HG02763 (cell line): ENCODE measurements around the gene SLC16A10.
"Not testable (repeated sequence)": the region's sequence is repeated elsewhere in the genome, so short reads cannot be mapped to it uniquely, and the experiment has no call there.

Experiments
- ATAC-seq: cut with Tn5 transposase; IDR thresholded peaks from one replicate; pipeline ENCODE4 v1.9.1; 2021; ENCODE audit warnings: mild to moderate bottlenecking, moderate library complexity; ENCODE audit not compliant: unreplicated experiment

Gene SLC16A10

DNA sequence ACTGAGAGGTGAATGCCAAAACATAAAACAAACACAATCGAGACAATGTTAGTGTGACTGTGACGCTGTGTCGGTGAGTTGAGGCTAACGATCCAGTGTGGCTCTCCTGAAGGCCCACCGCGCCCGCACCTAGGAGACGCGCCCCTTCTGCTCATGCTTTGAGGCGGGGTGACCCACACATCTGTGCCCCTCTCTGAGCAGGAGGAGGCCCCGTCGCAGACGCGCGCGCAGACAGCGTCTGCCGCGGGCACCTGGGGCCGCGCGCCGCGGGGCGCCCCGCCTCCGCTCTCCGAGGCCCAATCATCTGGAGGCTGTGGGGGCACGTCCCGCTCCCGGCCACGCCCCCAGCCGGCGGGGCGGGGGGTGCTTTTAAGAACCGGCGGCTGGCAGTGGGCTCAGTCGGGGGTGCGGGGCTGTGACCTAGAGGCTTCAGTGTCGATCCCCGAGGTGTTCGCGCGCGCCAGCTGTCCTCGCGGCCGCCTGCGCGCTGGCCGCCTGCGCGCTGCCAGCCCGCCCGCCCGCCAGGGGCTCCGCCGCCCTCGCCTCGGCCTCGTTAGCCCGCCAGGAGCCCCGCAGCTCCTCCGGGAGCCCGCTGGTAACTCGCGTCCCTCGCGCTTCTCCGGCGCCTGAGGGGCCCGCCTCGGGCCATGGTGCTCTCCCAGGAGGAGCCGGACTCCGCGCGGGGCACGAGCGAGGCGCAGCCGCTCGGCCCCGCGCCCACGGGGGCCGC lies at the start of gene SLC16A10:
TSS of gene SLC16A10 (plus strand) at position 398 of the 730 bp plus-strand sequence. CDS start at position 648, 250 bp downstream.
- peak; percentile 83 for ATAC-seq

DNA sequence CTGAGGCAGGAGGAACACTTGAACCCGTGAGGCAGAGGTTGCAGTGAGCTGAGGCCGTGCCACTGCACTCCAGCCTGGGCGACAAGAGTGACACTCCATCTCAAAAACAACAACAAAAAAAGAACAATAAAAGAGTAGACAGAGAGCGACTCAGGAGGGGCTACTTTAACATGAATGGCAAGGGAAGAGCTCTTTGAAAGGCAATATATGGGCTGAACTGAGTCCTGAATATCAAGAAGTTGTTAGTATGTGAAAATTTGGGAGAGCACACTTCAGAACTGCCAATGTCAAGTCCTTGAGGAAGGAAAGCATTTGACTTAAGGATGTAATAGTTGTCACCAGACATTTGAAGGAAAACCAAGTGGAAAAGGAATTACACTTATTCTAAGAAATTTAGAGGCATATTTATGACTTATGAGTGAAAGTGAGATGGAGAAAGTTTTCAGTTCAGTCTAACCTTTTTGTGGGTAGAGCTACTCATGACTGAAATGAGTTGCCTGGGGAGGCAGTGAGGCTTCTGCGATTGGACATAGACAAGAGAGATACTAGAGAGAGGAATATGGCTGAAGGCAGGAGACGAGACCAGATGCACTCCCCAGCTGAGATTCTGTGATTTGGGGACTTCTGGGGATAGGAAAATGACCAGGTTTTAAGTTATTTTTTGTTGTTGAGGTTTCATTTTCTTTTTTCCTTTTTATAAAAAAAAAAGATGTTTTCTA lies 48.6 kb upstream of the SLC16A10 start:
- ATAC-seq = no peak

- ATAC-seq = no peak
These were observed 45.4 kb upstream of the SLC16A10 start for GRCh38 chr6:111041917-111042316.

DNA sequence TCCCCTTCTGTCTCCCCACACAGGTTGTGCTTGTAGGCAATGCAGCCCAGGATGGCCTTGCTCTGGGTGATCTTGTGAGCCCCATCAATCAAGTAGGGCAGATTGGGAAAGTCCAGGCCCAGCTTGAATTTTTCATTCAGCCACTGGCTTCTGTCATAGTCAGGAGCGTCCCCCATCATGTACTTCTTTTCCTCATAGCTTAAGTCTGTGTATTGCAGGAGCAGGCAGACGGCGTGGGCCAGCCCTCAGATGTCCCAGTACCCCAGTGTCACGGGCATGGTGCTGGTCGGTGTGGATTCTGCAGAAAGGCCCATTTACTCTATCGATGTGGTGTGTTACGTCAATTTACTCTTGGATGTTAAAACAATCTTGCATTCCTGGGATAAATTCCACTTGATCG lies 40.1 kb upstream of the SLC16A10 start:
- ATAC-seq = no peak

GRCh38 chr6:111050261-111051023 lies 36.9 kb upstream of the SLC16A10 start:
- ATAC-seq = no peak

DNA sequence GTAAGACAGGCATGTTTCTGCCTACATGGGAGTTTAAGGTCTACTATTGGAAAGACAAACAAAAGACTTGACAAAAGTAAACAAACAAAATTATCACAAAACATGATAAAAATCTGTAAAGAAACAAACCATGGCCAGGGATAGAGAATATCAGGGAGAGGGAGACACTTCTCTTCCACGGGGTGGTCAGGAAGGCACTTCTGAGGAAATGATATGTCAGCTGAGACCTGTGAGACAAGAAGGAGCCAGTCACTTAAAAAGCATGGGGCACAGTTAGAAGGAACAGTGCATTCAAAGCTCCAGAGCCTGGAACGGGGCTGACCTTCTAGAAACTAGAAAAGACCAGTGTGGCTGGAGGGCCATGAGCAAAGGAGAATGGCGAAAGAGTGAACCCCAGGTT lies 35.1 kb upstream of the SLC16A10 start:
- no peak for ATAC-seq

GRCh38 chr6:111057074-111057752 lies 30.1 kb upstream of the SLC16A10 start:
- no peak for ATAC-seq

DNA sequence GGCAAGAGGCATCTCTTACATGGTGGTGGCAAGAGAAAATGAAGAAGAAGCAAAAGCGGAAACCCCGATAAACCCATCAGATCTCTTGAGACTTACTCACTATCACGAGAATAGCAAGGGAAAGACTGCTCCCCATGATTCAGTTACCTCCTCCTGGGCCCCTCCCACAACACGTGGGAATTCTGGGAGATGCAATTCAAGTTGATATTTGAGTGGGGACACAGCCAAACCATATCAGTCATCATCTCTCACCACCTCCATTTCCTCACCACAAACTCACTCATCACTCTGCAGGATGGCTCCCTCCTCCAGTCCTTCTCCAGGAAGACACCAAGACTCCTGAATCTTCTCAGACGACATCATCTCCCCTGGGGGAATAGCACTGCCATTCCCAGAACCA lies 25.8 kb upstream of the SLC16A10 start:
- ATAC-seq = no peak

GRCh38 chr6:111061985-111062384 lies 25.3 kb upstream of the SLC16A10 start:
- not testable (repeated sequence) for ATAC-seq

GRCh38 chr6:111062860-111063259 lies 24.4 kb upstream of the SLC16A10 start:
- ATAC-seq = not testable (repeated sequence)

GRCh38 chr6:111068109-111068865 lies 19.0 kb upstream of the SLC16A10 start:
- no peak for ATAC-seq

DNA sequence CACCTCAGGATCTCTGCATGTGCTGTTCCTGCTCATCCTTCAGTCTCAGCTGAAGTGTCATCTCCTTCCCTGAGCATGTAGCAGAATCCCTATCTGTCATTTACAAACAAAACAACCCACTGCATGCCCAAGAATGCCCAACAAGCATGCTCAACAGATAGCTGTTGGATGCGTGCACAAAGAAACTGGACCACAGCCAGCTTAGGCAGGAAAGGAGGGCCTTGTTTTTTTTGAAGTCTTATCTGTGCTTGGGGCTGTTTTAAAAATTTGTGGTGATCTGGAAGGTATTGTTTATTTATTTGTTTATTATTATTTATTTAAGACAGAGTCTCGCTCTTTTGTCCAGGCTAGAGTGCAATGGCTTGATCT lies 18.5 kb upstream of the SLC16A10 start:
- no peak for ATAC-seq

DNA sequence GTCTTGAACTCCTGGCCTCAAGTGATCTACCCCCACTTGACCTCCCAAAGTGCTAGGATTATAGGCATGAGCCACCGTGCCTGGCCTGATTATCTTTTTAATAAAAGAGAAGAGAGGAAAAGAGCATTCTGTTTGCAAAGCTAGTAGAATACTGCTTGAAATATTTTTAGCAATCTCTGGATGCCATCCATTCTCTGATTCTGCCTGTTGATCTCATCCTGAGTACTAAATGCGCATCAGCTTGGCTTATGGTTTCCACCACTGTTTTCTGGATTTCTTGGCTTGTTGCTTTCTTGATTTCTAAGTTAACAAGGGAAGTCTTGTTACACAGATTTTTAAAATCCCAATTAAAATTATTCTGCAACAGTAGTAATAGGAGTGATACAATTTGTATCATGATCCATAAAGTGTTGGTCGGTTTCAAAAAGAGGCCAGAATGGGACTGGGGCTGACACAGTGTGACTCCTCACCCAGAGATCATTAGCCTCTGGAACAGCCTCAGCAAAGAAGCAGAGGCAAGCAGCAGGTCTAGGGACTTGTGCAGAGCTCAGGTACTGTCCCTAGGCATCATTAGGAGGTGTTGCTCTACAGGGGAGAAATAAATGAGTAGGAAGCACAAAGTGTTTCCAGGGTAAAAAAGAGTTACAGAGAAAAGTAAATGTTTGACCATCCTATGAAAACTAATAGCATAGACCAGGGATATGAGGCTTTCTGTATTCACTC lies 17.8 kb upstream of the SLC16A10 start:
- ATAC-seq = no peak

DNA sequence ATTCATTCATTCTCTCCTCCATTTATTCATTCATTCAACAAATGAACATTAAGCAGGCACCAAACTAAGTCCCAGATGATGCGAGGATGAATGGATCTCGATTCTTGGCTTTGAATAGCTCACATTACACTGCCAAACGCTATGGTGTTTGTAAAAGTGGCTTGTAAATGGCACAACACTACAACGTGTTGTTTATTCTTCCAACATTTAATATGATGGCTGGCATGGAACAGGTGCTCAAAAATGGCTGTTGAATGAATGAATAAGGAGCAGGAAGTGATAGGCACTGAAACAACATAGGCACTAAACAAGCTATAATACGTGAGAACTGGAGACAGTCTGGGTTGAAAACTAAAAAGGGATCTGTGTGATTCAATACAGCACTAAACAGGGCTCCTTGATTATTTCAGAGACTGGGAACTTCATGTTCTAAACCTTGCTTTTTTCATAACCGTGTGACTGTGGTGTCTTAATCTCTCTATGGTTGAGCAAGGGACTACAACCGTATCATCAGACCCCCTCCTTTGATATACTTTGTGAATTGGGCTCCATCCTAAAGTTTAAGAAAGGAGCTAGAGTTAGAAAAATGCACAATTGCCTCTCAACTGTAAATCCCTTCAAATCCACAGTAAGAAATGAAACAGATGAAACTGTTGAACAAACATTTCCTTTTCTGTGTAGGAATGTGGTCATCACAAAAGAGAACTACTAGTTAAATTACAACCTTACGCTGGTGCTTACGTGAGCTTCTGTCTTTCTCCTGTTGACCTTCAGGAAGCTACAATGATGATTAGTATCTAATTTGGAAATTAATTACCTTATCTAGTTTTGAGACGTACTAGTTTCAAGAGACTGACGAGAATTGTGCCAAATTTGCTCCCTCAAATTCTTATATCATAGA lies 16.9 kb upstream of the SLC16A10 start:
- no peak for ATAC-seq

DNA sequence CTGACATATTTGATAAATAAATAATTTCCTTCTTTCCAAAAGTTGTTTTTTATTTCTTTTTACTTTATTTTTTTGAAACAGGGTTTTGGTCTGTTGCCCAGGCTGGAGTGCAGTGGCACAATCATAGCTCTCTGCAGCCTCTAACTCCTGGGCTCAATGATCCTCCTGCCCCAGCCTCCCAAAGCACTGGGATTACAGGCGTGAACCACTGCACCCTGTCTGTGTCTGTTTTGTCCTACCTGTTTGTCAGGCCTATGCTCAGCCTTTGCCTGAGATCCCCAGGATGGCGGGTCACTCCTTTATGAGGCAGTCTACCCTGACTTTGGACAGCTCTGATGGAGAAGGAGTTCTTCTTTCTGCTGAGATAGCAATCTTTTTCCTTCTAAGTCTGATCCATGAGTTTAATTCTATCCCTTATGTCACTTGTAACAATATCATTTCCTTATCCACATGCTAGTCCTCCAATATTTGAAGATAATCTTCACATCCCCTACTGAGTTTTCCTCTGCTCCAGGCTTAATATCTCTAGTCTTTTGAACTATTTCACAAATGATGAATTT lies 14.4 kb upstream of the SLC16A10 start:
- no peak for ATAC-seq

DNA sequence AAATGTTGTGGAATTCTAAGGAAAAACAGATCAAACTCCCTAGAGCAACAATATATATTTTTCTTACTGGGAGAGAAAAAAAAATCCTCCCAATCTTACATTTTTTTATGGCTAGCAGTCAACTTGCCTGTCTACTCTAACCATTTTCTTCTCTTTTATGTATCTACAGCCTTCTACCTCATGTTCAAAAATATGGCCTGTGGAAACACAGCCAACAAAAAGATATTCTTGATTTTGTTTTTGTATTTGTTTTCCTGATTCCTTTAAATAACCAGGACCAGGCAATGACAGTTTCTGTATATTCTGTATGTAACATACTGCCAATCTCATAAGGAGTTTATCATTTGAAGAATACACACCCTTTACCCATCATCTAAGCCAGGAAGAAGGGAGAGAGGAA lies 13.0 kb upstream of the SLC16A10 start:
- no peak for ATAC-seq

- no peak for ATAC-seq
These were observed 11.1 kb upstream of the SLC16A10 start for GRCh38 chr6:111076024-111076695.

DNA sequence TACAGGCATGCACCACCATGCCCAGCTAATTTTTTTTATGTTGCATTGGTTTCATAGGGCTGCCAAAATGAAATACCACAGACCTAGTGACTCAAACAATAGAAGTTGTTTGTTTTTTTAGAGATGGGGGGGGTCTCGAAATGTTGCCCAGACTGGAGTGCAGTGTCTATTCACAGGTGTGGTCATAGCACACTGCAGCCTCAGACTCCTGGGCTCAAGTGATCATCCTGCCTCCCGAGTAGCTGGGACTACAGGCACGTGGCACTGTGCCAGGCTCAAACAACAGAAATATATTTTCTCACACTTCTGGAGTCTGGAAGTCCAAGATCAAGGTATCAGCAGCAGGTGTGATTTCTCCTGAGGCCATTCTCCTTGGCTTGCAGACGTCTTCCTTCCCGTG lies 6.6 kb upstream of the SLC16A10 start:
- no peak for ATAC-seq
